HG02623 (cell line): ENCODE data around the gene NR3C2.
"Not testable (repeated sequence)": the region's sequence is repeated elsewhere in the genome, so short reads cannot be mapped to it uniquely, and the experiment has no call there.

Source experiments
- ATAC-seq: cut with Tn5 transposase; IDR thresholded peaks from one replicate; pipeline ENCODE4 v1.9.1; 2021; ENCODE audit warnings: moderate library complexity; ENCODE audit not compliant: unreplicated experiment

The NR3C2 gene

GRCh38 chr4:148373093-148373492 is 69.1 kb downstream of the NR3C2 start:
- ATAC-seq, result no peak

GRCh38 chr4:148369919-148370318 is 72.3 kb downstream of the NR3C2 start:
- no peak for ATAC-seq

DNA sequence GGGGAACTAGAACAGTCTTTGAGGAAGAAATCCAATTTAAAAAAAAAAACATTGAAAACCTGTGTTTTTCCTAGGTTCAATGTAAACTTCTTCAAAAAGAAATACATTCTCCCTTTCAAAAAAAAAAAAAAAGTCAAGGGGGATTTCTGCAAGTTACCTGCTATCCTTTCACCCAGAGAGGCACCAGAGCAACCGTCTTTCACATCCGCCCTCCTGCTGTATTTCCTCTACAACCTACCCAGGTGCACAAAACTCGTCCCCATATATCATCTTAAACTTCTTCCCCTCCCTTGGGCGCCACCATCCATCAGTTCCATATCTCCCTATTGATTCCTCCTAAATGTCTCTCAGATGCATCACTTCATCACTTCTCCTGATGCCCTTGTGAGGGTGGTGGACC is 74.5 kb downstream of the NR3C2 start:
- ATAC-seq, result no peak

GRCh38 chr4:148366251-148366650 is 76.0 kb downstream of the NR3C2 start:
- ATAC-seq, result no peak

GRCh38 chr4:148364525-148364924 is 77.7 kb downstream of the NR3C2 start:
- no peak for ATAC-seq

DNA sequence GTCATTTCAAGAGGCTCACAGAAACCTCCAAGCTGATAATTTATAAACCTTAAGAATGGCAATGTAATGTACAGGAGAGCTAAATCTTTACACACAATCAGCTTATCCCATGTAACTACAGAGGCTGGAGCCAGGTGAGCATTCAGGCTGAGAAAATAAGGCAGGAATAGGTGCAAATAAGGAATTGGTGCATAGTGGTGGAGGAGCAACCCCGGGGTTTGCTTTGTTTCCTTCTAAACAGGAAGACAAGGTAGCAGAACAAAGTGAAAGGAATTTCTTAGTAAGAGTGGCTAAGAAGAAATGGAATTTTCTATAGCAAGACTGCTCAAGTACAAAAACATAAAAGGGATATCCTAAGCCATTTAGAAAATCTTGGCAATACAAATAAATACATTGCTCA is 82.4 kb downstream of the NR3C2 start:
- ATAC-seq, result no peak

GRCh38 chr4:148355442-148356123 is 86.6 kb downstream of the NR3C2 start:
- ATAC-seq, result no peak

DNA sequence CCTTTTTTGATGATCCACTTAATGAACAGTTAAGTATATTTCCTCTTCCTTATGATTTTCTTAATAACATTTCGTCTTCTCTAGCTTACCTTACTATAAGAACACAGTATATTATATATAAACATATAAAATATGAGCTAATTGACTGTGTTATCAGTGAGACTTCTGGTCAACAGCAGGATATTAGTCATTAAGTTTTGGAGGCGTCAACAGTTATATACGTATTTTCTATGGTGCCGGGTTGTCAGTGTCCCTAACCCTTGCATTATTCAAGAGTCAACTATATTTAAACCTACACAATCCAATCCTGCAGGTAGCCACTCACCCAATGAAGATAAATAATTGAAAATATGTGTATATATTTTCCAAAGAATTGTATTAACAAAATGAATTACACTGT is 88.0 kb downstream of the NR3C2 start:
- no peak for ATAC-seq

- ATAC-seq, result no peak
Observed at GRCh38 chr4:148353571-148353970, 88.6 kb downstream of the NR3C2 start.

GRCh38 chr4:148349153-148349552 is 93.1 kb downstream of the NR3C2 start:
- no peak for ATAC-seq

- no peak for ATAC-seq
Observed at GRCh38 chr4:148346657-148347056, 95.6 kb downstream of the NR3C2 start.

- no peak for ATAC-seq
Observed at GRCh38 chr4:148345509-148345908, 96.7 kb downstream of the NR3C2 start.

GRCh38 chr4:148344941-148345340 is 97.3 kb downstream of the NR3C2 start:
- ATAC-seq, result no peak

- ATAC-seq, result no peak
Observed at GRCh38 chr4:148344352-148344751, 97.9 kb downstream of the NR3C2 start.

DNA sequence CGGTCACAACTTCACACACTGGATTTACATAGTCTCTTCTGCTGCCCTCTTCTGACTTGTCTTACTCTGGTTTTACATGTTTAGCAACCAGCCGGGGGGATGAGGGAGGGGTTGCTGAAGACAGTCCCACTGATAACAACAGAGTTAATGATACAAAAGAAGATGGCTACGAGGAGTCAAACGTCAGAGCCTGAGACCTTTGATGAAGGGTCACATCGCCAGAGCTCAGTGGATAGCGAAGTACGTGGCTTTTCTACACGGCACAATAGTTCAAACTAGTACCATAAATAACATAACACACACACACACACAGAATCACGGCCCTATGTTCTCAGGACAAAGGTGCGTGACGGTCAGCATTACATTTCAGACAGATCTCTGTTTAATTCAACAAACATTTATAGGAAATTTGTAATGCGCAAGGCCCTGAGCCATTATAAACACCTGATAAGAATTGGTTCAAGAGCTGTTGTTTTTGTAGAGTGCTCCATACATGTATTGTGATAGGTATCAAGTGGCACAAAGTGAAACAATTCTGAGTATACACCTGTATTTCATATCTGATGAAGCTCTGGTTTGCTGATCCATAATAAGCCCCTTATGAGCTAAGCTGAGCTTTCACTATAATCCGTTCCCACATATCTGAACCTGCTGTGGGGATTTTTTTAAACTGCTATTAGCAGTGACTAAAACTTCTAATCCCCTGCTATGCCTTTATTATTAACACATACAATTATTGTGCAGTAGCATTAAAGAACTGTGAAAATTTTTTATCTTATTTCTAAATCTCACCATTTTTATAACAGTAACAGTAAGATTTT is 100.0 kb downstream of the NR3C2 start:
- ATAC-seq, result no peak

DNA sequence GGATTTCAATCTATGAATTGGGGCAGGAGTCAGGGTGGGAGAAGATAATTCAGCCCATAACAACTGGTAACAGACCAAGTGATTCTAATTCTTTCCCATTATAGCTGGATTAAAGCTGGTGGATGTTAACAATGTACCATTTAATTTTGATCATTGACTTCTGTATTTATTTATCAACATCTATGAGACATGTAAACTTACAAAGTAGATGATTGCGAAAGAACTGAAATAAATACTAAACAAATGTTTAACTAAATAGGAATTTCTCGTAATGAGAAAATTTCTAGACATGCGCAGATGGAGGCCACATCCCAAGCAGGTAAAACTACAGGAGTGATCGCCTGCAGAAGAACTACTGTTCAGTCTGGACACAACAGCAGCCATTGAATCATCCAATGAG is 107.1 kb downstream of the NR3C2 start:
- no peak for ATAC-seq

- ATAC-seq, result no peak
Observed at GRCh38 chr4:148333265-148333664, 108.9 kb downstream of the NR3C2 start.

DNA sequence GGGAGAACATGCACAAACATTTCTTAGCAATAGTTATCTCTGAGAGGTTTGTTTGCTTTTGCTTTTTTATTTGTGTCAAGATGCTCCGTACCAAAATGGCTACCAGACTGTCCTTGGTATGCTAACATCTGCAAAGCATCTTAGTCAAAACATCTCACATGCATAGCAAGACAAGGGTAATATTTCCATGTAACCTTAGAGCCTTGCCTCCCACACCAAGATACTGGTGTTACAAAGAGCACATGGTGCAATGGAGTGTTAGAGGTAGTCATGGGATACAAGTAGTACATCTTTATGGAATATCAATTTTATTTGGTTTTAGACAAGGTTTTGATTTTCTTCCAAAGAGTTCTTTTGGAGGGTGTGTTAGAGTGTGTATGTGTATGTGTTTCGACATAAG is 109.7 kb downstream of the NR3C2 start:
- ATAC-seq, result no peak

DNA sequence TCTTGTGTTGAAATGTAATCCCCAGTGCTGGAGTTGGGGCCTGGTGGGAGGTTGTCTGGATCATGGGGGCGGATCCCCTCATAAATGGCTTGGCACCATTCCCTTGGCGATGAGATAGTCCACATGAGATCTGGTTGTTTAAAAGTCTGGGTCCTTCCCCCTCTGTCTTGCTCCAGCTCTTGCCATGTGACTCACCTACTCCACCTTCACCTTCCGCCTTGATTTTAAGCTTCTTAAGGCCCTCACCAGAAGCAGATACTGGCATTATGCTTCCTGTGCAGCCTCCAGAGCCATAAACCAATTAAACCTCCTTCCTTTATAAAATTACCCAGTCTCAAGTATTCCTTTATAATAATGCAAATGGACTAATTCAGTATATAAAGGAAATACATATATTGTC is 111.5 kb downstream of the NR3C2 start:
- no peak for ATAC-seq

DNA sequence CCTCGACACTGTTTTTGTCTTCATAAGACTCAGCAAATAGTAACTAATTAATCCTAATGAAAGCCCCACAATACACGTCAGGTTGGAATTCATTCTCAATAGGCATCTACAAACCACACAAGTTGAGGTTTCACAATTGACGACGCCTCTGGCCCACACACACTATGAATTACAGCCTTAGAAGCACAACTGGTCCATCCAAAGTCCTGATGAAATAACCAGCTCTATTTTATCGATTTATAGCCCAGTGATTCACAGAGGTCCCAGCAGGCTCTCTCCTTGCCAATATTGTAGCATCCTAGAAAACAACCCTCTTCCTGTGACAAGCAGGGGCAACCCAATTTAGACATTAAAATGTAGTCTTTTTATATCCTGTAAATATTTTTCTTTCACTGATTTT is 112.1 kb downstream of the NR3C2 start:
- ATAC-seq, result no peak

GRCh38 chr4:148329751-148330150 is 112.5 kb downstream of the NR3C2 start:
- ATAC-seq, result no peak

DNA sequence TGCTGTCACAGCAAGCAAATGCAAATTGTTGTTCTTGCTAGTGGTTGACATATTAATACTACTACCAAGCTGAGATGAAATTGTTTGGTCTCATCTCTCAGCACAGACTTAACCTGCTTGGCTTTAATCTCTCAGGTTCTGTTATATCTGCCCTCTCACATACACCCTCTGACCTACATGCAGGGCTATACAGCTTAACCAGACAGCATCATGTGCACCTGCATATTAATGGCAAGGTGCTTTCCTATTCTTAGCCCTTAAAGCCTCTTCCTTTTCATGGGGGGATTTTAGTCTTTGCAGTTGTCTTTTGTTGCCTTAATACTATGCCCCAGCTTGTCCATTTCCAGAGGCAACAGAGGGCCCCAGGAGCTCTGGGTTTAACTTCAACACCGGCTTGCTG is 114.5 kb downstream of the NR3C2 start:
- ATAC-seq, result no peak

DNA sequence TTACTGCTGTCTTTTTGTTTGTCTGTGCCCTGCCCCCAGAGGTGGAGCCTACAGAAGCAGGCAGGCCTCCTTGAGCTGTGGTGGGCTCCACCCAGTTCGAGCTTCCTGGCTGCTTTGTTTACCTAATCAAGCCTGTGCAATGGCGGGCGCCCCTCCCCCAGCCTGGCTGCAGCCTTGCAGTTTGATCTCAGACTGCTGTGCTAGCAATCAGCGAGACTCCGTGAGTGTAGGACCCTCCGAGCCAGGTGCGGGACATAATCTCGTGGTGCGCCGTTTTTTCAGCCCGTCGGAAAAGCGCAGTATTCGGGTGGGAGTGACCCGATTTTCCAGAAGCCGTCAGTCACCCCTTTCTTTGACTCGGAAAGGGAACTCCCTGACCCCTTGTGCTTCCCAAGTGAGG is 118.9 kb downstream of the NR3C2 start:
- not testable (repeated sequence) for ATAC-seq
